IMR-90 (cell line): ENCODE data around the gene MSH2. TPM values are rescaled to one million over a fixed set of nuclear protein-coding genes. Genes with fewer than 3 reads are reported as not detected.

ENCODE experiments used
- BHLHE40 ChIP-seq: fragments of 150-350 bp; IDR thresholded peaks from 2 replicates; pipeline ENCODE4 v1.6.1; 2016; ENCODE audit warnings: mild to moderate bottlenecking, low read depth, low read length
- FOS ChIP-seq: fragments of 150-350 bp; IDR thresholded peaks from 2 replicates; pipeline ENCODE4 v1.6.1; 2016; ENCODE audit warnings: low read depth, low read length
- MAFK ChIP-seq: IDR thresholded peaks from 2 replicates; pipeline ENCODE4 v1.6.1; 2012; ENCODE audit warnings: low read depth, low read length, improper control_type of control experiment
- polyA plus RNA-seq, 3 experiments: library from polyadenylated mRNA; depleted of rRNA; stranded (reverse); fragments of >200 nt; gene quantifications; 2 replicates each; pipeline ENCODE4 v1.2.3, GENCODE V29; 2012; ENCODE audit warnings: low replicate concordance in 1 of 3
- total RNA-seq: library from RNA; depleted of rRNA; stranded (reverse); fragments of >200 nt; gene quantifications from 2 replicates; pipeline ENCODE4 v1.2.3, GENCODE V29; 2012
- TF ChIP-seq, protein P1 (sequence below): fragments of 150-350 bp; IDR thresholded peaks from 2 replicates; pipeline ENCODE4 v1.6.1; 2017; ENCODE audit warnings: mild to moderate bottlenecking, antibody characterized with exemption, low read length, low read depth

Gene MSH2
- total and polyA plus RNA-seq, 2 of the 4 experiments (the other 2 are of a cell fraction): 13.8 to 22.6 TPM

DNA sequence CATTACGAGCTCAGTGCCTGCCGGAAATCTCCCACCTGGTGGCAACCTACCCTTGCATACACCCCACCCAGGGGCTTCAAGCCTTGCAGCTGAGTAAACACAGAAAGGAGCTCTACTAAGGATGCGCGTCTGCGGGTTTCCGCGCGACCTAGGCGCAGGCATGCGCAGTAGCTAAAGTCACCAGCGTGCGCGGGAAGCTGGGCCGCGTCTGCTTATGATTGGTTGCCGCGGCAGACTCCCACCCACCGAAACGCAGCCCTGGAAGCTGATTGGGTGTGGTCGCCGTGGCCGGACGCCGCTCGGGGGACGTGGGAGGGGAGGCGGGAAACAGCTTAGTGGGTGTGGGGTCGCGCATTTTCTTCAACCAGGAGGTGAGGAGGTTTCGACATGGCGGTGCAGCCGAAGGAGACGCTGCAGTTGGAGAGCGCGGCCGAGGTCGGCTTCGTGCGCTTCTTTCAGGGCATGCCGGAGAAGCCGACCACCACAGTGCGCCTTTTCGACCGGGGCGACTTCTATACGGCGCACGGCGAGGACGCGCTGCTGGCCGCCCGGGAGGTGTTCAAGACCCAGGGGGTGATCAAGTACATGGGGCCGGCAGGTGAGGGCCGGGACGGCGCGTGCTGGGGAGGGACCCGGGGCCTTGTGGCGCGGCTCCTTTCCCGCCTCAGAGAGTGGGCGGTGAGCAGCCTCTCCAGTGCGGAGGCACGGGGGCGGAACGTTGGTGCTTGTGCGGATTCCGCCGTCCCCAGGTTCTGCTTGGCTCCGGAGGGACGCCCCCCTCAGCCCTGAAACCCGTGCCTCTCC, at the start of gene MSH2 (continued):
- TF ChIP-seq BHLHE40 (no peak), FOS (peak; percentile 58; the same call in 1 of the 2 replicates), MAFK (no peak)
- TF ChIP-seq, protein P1, sequence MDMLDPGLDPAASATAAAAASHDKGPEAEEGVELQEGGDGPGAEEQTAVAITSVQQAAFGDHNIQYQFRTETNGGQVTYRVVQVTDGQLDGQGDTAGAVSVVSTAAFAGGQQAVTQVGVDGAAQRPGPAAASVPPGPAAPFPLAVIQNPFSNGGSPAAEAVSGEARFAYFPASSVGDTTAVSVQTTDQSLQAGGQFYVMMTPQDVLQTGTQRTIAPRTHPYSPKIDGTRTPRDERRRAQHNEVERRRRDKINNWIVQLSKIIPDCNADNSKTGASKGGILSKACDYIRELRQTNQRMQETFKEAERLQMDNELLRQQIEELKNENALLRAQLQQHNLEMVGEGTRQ: no peak; the same call in 1 of the 2 replicates
